ENCODE results near the gene LYSMD2. TPM values are rescaled to one million over a fixed set of nuclear protein-coding genes. Genes with fewer than 3 reads are reported as not detected.

The LYSMD2 gene
- polyA plus RNA-seq, 3 donors, result 4.6 to 5.5 (median 5.4) TPM

- DNase-seq (ENCODE audit: low read depth in 3 of 3, low spot score in 2 of 3), result no peak
These were observed 16.1 kb downstream of the LYSMD2 start for GRCh38 chr15:51721199-51721960.

- DNase-seq (ENCODE audit: low read depth in 3 of 3, low spot score in 2 of 3), result no peak
These were observed 17.1 kb downstream of the LYSMD2 start for GRCh38 chr15:51720201-51720995.

- no peak for DNase-seq (ENCODE audit: low read depth in 3 of 3, low spot score in 2 of 3)
These were observed 18.7 kb downstream of the LYSMD2 start for GRCh38 chr15:51718746-51719145.

- DNase-seq (ENCODE audit: low read depth in 3 of 3, low spot score in 2 of 3), result no peak
These were observed 19.2 kb downstream of the LYSMD2 start for GRCh38 chr15:51718219-51718618.

- no peak for DNase-seq (ENCODE audit: low read depth in 3 of 3, low spot score in 2 of 3)
These were observed 22.5 kb downstream of the LYSMD2 start for GRCh38 chr15:51714911-51715310.

- DNase-seq (ENCODE audit: low read depth in 3 of 3, low spot score in 2 of 3), result no peak
These were observed 23.3 kb downstream of the LYSMD2 start for GRCh38 chr15:51714162-51714561.

- DNase-seq (ENCODE audit: low read depth in 3 of 3, low spot score in 2 of 3), result no peak
These were observed 28.4 kb downstream of the LYSMD2 start for GRCh38 chr15:51709031-51709430.

- no peak for DNase-seq (ENCODE audit: low read depth in 3 of 3, low spot score in 2 of 3)
These were observed 29.4 kb downstream of the LYSMD2 start for GRCh38 chr15:51708013-51708412.

- DNase-seq (ENCODE audit: low read depth in 3 of 3, low spot score in 2 of 3), result no peak
These were observed 30.4 kb downstream of the LYSMD2 start for GRCh38 chr15:51706926-51707608.

- no peak for DNase-seq (ENCODE audit: low read depth in 3 of 3, low spot score in 2 of 3)
These were observed 31.2 kb downstream of the LYSMD2 start for GRCh38 chr15:51706291-51706690.

- no peak for DNase-seq (ENCODE audit: low read depth in 3 of 3, low spot score in 2 of 3)
These were observed 34.7 kb downstream of the LYSMD2 start for GRCh38 chr15:51702710-51703109.

- no peak for DNase-seq (ENCODE audit: low read depth in 3 of 3, low spot score in 2 of 3)
These were observed 38.1 kb downstream of the LYSMD2 start for GRCh38 chr15:51699373-51699772.

- DNase-seq (ENCODE audit: low read depth in 3 of 3, low spot score in 2 of 3), result no peak
These were observed 40.3 kb downstream of the LYSMD2 start for GRCh38 chr15:51697163-51697562.

- DNase-seq (ENCODE audit: low read depth in 3 of 3, low spot score in 2 of 3), result no peak
These were observed 40.9 kb downstream of the LYSMD2 start for GRCh38 chr15:51696566-51696965.

GRCh38 chr15:51692154-51692553 lies 45.3 kb downstream of the LYSMD2 start:
- DNase-seq (ENCODE audit: low read depth in 3 of 3, low spot score in 2 of 3), result no peak

- DNase-seq (ENCODE audit: low read depth in 3 of 3, low spot score in 2 of 3), result no peak
These were observed 48.6 kb downstream of the LYSMD2 start for GRCh38 chr15:51688863-51689262.

- DNase-seq (ENCODE audit: low read depth in 3 of 3, low spot score in 2 of 3), result no peak
These were observed 49.9 kb downstream of the LYSMD2 start for GRCh38 chr15:51687565-51687964.

- DNase-seq (ENCODE audit: low read depth in 3 of 3, low spot score in 2 of 3), result peak; percentile 53 to 72 (median 62)
These were observed 56.0 kb downstream of the LYSMD2 start, which contains the start of gene SCG3 for GRCh38 chr15:51681303-51681963. Gene SCG3 (plus strand): TSS chr15:51681503. CDS start chr15:51681756, 253 bp downstream.

- no peak for DNase-seq (ENCODE audit: low read depth in 3 of 3, low spot score in 2 of 3)
These were observed 57.1 kb downstream of the LYSMD2 start for GRCh38 chr15:51680321-51680720.

- no peak for DNase-seq (ENCODE audit: low read depth in 3 of 3, low spot score in 2 of 3)
These were observed 59.4 kb downstream of the LYSMD2 start for GRCh38 chr15:51678096-51678495.

GRCh38 chr15:51677452-51677851 lies 60.0 kb downstream of the LYSMD2 start:
- DNase-seq (ENCODE audit: low read depth in 3 of 3, low spot score in 2 of 3), result no peak

Measured in right renal cortex interstitium (tissue), 3 donors.